Activated CD8-positive, alpha-beta memory T cell treated with anti-CD3 and anti-CD28 coated beads for 24 hours (primary cell): ENCODE results near the gene ACVR1C.
"Not testable (repeated sequence)": the region's sequence is repeated elsewhere in the genome, so short reads cannot be mapped to it uniquely, and the experiment has no call there.

Experiments used
- DNase-seq: peaks from one replicate; pipeline ENCODE4 v3.0.0-alpha.2; 2020

The ACVR1C gene

DNA sequence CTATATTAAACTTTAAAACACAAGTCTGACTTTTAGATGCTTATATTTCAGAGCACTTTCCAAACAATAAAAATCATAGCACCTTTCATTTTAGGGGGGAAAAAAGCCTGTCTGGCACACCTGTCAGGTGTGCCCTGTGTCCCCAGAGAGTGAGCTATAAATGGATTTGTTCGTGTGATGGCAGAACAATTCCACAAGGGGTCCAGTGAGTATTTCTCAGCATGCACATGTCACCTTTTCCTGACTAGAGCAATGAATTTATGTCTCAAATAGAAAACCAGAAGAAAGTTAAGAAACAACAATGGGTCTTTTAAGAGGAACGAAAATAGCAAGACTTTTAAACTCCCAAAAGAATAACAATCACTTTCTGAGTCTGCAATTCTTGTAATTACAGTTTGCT is 55.9 kb downstream of the ACVR1C start:
- no peak for DNase-seq

DNA sequence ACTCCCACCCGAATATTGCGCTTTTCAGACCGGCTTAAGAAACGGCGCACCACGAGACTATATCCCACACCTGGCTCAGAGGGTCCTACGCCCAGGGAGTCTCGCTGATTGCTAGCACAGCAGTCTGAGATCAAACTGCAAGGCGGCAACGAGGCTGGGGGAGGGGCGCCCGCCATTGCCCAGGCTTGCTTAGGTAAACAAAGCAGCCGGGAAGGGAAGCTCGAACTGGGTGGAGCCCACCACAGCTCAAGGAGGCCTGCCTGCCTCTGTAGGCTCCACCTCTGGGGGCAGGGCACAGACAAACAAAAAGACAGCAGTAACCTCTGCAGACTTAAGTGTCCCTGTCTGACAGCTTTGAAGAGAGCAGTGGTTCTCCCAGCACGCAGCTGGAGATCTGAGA is 62.0 kb downstream of the ACVR1C start:
- not testable (repeated sequence) for DNase-seq

DNA sequence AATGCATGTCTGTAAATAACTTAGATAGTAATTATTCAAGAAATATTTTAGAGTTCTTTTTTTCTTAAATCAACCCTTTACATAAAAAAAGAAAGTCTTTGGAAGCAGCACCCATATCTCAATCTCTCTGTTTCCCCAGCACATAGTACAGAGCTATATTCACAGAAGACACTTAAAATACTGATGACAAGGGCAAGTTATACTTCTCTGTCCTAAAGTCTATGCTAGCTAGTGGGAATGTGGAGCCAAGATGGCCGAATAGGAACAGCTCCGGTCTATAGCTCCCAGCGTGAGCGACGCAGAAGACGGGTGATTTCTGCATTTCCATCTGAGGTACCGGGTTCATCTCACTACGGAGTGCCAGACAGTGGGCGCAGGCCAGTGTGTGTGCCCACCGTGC is 62.6 kb downstream of the ACVR1C start:
- not testable (repeated sequence) for DNase-seq

DNA sequence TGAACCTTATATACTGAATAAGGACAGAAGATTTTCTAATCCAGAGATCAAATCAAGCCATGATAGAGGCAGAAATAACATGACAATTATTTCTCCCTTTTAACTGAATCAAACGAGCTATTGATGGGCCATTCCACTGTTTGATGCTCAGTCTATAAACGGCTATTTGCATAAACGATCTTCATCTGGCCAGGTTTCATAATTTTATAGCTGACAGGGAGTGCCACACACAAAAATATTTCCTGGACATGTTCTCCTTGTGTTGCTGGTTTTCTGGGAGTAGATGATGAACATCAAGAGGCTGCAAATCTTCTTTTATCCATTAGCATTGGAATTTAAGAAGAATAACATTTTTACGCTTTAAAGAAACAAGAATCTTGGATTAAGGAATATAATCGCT is 63.1 kb downstream of the ACVR1C start:
- no peak for DNase-seq

DNA sequence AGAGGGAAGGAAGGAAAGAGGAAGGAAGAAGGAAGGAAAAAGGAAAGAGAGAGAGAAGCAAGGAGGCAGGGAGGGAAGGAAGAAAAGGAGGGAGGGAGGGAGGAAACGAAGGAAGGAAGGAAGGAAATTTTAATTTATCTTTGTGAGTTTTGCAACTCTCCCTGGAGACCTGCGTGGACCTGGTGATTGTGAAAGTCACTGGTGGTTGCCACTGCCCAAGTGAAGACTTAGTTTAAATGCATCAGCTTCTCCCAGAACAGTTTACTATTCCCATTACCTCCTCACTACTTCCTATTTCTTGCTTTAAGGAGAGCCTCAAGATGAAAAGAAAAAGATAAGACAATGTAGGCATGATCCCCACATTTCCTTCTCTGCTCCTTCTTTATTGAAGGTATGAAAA is 68.8 kb downstream of the ACVR1C start:
- no peak for DNase-seq

DNA sequence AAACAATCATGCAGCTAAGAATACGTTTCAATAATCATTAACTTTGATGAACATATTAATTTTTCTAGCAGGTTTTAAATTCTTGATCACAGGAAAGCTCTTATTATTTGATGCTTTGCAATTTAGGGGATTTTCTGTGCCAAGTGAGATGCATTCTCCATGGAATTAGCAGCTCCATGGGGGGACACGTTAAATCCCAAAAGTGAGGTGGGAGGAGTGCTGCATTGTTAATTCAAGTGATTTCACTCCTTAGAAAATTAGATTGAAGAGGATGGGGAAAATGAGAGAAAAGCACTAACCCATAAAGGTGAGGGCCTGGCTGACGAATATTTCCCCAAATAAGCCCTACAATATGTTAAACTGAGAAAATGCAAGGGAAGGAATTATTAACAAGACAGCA is 69.2 kb downstream of the ACVR1C start:
- no peak for DNase-seq

DNA sequence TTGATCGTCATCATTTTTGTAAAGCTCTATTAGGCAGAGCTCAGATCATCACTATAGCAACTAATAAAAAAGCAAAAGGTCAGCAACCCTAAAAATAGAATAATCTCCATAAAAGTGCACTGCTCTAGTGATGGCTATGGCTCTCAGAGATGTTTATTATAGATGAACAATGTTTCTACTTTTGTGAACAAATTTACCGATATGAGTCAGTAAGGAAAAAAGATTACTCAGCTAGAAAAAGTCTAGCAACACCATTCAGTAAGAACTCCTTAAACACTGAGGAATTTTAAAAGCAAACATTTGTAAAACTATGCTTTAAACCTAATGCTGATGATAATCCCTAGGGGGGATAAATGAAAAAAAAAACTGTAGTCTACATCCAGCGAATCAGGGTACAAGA is 69.6 kb downstream of the ACVR1C start:
- no peak for DNase-seq

DNA sequence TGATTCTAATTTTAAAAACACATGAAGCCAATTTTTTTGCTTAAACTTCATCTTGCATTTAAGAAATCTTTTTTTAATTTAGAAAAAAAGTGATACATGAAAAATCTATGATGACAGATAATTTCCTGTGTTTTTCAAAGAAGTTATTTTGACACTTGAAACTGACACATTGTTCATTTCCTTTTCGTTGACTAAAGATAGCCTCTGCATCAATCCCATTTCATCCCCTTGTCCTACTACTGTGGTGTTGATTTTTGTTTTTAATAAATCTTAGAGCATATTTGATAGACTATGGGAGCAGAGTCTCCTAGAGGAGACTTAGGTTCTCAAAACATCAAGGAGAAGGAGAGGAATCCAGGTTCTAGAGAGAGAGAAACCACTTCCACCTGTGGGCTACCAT is 70.9 kb downstream of the ACVR1C start:
- no peak for DNase-seq

DNA sequence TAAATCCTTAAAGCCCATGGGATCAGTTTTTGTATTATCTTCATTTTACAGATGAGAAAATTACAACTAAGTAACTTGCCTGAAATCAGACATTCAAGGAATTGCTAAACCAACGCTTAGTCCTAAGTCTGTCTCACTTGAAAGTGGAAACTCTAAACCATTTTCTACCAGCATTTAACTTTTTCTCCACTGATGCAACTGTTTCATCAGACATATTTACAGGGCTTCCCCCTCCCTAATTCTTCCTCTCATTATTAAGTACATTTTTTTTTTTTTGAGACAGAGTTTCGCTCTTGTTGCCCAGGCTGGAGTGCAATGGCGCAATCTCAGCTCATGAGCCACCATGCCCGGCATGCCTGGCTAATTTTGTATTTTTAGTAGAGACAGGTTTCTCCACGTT is 88.6 kb downstream of the ACVR1C start:
- DNase-seq = no peak

DNA sequence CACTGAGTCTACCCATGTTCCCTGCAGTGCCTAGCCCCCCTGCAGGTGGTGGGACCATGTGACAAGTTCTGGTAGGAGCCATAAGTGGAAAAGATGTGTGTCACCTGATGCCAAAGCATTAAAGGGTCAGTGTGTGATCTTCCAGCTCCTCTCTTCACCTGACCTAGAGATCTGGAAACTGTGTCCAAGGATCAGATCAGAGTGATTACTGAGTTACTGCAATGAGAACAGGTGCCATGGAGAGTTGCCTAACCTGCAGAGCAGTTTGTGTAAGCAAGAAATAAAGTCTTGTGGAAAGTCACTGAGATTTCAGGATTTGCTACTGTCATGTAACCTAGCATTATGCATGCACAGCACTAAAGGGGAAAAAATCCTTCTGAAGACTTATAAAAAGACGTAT is 90.6 kb downstream of the ACVR1C start:
- DNase-seq = no peak

DNA sequence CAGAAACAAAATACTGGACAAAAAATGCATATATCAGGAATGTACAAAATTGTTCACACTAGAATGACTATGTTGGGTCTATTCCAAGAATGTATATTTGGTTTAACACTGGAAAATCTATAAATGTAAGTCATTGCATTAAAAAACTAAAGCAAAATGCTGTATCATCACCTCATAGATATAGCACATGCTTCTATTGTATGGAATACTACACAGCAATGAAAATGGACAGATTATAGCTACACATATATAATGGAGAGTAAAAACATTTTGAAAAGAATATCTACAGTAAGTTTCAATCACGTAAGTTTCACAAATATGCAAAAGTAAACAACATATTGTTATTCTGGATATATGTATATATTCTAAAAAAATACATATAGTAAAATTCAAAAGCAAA is 91.8 kb downstream of the ACVR1C start:
- no peak for DNase-seq

DNA sequence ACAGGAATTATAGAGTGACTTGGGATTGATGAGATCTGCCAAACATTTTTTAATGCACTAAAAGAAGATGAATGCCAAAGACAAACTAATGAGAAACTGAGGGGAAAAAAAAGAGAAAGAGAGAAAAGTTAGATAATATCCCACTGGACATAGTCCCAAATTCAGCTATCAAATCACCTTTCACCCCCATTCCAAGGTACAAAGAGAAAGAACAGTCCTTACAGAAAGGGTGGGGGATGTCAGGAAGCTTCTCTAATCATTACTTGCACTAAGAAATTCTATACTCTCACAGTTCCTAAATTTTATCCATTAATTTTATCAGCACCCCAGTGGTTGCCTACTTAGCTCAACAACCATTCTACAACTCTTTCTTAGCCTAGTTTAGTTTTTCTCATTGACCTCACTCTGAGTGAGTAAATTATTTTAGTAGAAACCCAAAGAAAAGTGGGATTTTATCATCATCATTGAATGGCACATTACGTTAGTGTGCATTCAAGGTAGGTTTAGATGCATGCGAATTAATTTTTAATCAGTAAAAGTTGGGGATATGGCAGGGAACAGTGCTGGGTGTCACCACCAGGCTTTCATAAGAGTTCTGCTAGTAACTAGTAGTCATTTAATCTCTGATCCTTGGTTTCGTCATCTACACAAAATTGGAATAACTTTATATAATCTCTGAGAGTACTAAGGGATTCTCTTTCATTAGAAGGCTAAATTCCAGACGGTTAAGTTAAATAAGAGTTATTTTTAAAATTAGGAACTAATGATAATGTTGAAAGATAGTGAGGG is 99.5 kb downstream of the ACVR1C start:
- no peak for DNase-seq

DNA sequence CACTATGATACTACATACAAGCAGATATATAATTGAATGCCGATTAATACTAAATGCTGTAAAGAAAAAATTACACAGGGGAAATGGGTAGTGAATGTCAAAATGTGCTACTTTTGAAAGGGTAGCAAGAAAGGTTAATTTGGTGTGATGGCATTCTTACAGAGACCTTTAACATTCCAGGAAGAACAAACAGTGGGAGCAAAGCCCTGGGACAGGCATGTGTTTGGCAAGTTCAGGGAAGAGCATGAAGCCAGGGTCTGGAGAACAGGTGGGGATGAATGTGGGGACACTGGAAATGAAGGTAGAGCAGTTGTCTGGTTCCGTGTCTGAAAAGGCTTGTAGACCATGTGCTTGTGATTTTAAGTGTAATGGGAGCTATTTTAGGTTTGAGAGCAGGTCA is 102.6 kb downstream of the ACVR1C start:
- DNase-seq = no peak

DNA sequence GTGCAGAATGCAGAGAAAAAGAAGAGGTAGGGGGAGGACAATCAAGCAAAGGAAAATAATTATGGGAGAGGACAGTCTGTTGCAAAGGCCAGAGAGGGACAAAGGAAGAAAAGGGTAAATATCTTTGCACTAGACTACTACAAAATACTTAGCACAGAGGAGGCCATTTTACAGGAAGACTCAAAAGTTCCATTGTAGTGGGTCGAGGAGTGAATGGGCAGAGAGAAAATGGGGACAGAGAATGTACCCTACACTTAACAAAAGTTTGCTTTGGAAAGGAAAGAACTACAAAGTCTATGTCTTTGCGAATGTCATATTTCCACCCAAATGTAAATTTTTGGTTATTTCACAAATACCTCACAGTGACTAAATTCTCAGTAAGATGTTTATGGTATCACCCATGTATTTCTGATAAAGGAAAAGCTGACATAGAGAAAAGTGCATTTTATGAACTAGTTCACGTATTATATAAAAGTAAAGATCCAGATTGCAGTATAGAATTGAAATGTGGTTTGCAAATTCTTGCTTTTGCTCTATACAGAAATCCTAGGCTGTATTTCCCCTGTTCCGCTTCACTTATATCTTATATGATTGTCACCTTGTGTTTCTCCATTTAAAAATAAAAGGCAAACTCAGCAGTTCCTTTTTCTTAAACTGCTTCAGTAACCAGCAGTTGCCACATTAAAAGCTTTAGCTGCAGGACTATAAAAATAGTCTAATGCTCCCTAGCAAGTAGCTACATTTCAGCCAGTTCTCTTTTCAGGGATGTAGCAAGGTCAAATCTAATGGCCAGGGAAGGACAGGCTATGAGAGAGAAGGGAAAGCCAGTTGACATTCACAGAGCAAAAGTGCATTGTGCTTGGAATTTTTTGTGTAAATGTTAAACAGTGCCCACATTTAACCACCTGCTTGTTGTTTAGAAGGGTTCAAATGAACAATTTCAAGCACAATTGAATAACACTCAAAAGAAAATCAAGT is 105.1 kb downstream of the ACVR1C start:
- DNase-seq = no peak

DNA sequence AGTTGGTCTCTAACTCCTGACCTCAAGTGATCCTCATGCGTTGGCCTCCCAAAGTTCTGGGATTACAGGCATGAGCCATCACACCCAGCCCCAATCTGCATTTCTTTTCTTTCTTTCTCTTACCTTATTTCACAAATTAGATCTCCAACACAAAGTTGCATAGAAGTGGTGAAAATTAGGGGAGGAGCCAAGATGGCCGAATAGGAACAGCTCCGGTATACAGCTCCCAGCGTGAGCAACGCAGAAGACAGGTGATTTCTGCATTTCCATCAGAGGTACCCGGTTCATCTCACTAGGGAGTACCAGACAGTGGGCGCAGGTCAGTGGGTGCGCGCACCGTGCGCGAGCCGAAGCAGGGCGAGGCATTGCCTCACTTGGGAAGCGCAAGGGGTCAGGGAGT is 113.7 kb downstream of the ACVR1C start:
- not testable (repeated sequence) for DNase-seq

DNA sequence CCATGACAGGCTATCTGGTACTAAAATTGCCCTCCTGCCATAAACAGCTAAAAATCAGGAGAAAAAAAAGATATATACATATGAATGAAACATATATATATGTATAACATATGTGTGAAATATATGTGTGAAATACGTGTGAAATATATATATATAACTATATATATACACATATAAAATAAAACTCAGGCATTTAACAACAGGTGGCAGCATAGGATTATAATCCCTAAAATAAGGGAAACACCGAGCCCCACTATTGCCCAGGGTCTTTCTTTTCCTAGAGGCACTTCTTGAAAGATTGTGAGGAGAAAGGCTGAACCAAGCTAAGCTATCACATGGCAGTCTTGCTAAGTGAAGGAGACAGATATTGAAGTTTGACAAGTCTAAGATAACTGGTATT is 118.9 kb downstream of the ACVR1C start:
- no peak for DNase-seq

DNA sequence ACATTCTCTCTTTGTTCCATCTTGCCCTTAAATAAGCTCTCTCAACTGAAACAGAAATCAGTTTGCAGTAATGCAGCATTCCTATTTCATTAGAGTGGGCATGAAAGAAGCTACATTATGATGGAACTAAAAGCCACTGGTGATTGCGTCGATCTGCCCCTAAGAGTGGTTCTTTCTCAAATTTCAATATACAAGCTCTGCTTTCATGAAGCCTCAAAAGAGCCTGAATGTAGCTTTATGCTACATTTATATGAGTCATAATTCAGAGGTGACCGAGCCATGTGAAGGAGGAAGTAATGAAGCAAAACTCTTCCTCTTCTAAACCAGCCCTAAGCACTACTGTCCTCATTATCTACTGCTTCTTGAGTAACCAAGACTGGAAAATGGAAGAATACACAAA is 120.0 kb downstream of the ACVR1C start:
- no peak for DNase-seq

DNA sequence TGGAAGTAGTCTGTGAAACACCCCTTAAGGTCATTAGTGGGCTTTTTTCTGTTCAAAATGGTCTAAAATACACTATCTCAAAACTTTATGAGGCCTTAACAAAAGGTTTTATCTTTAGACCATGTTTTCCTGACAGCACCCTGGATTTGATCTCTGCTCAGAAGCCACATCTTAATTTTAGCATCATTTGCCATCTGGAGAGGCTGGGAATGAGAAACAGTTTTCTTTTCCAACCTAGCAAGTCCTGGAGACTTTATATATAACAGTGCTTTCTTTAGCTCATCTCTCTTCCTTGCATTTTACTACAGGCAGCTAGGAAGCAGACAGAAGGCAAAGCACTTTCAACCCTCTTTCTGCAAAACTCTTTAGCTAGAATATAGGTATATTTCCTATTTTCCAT is 122.1 kb downstream of the ACVR1C start:
- no peak for DNase-seq

DNA sequence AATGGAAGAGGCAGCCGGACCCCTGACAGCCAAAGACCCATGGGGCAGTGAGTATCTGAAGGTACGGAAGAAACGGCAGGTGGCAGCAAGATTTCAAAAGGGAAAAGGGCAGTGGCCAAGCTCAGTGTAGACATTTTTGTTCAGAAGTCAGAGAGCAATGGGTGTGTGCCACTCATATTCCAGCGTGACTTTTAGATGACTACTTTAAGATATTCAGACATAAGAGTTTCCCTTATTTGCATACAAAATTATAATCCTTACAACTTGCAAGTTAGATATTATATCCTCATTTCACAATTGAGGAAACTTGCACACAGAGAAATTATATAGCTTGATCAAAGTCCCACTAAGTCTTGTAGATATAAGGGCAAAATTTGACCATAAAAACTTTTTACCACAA is 124.0 kb downstream of the ACVR1C start:
- no peak for DNase-seq

DNA sequence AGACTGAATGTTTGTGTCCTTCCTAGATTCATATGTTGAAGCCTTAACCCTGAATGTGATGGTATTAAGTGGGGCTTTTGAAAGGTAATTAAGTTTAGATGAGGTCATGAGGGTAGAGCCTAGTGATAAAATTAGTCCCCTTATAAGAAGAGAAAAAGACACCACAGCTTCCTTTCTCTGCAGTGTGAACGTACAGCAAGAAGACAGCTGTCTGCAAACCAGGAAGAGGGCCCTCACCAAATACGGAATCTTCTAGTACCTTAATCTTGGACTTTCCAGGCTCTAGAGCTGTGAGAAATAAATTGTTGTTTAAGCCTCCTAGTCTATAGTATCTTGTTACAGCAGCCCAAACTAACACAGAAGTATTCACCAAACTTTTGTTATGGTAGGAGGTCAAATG is 127.6 kb downstream of the ACVR1C start:
- no peak for DNase-seq

DNA sequence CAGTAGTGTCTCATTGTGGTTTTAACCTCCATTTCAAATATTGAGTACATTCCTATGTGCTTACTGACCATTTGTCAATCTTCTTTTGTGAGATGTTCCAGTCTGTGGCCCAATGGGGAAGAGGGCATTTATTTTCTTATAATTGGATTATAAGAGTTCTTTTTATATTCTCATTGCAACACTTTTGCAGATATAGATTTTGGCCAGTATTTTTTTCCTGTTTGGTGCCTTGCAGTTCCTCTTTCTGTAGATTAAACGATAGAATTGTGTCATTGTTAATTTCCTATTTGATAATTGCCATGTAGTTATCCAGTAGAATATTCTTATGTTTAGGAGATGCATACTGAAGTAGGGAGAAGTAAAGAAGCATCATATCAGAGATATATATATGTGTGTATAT is 128.3 kb downstream of the ACVR1C start:
- no peak for DNase-seq

DNA sequence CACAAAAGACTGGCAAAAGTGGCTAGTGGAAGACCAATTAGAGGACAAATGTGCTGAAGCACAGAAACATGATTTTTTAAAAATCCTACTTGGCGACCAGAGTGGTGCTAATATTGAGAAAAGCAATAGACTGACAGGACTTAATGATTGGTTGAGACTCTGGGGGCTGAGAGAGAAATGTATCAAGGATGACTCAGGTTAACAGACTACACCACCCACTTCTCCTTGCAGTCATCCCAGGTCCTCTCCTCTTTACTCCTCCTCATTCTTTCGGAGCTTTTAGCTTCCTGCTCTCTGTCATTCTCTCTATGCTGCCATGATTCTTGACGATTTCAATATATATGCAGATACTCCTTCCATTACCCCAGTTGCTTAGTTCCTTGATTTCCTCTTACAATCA is 130.2 kb downstream of the ACVR1C start:
- no peak for DNase-seq

DNA sequence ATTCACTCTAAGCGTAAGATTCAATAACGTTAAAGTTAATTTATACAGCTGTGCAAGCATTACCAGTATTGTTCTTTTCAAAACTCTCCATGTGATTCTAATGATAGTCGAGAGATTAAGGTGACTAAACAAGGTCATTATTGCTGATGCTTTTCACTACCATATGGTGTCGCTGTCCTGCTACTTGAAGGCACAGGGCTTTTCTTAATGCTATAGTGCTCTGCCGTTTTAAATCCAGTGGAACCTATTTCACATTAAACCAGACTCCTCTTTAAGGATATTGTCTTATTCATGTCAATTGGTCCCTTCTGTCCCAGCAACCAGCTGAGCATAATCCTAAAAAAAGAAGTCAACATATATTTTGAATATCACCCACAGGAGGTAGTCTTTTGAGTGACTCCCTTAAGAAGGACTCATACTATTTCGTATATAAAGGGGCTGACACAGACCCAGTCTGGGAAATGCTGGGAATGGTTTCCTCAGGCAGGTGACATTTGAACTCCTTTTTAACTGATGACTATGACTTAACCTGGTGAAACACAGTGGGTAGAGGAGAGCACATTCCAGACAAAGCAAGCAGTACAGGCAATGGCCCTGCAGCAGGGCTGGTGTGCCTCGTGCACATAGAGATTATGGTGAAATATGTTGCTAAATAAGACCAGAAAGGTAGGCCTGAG is 130.9 kb downstream of the ACVR1C start:
- no peak for DNase-seq
